T-helper 9 cell (primary cell): ENCODE data around the gene ATRN.
"Not testable (repeated sequence)": the region's sequence is repeated elsewhere in the genome, so short reads cannot be mapped to it uniquely, and the experiment has no call there.

Source experiments
- DNase-seq: peaks from one replicate; pipeline ENCODE4 v3.0.0-alpha.2; 2020

The ATRN gene

DNA sequence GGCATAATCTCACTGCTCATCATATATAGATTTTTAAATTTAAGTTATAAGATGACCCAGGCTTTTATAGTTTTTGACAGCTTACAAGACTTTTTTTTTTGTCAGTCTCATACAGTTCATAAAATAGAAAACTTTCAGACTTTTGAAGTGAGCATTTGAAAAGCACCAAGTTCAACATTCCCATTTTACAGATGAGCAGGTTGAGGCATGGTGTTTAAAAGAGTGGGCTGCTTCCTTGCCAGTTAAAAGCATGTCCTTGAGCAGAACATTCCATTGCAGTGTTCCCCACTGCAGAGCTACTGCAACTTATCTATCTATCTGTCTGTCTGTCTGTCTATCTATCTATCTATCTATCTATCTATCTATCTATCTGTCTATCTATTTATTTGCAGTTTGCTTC lies 105.5 kb downstream of the ATRN start:
- DNase-seq: no peak

DNA sequence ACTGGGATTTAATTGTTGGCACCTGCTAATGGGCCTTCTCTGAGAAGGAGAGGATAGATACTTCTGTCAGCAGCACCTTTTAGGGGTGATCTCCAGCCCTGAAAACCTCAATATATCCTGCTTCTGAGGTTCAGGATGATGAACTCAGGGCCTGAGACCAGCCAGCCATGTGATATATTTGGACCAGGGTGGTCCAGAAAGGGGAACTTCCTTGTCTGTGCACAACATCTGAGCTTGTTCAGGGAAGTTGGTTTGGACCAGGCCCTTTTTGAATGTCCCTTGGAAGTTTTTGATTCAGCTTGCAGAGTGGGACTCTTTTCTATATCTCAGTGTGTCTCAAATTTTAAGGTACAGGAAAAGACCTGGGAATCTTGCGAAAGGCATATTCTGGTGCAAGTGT lies 106.5 kb downstream of the ATRN start:
- DNase-seq: no peak

DNA sequence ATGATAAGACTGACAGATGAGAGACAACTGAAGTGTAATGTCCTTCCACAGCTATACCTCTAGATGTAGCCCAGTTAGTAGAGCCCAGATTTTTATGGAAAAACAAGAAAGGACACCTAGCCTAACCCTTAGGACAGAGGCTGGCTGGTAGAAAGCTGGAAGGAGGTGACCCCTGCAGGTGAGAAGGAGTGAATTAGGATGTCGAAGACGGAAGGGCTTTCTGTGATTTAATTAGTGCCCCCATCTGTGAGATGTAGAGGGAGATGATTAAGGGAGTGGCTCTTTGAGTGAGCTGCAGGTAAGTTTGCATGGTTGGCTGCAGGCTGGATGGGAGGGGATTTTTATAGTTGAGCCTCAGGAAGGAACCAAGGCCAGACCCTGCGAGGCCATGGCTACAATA lies 109.6 kb downstream of the ATRN start:
- no peak for DNase-seq

DNA sequence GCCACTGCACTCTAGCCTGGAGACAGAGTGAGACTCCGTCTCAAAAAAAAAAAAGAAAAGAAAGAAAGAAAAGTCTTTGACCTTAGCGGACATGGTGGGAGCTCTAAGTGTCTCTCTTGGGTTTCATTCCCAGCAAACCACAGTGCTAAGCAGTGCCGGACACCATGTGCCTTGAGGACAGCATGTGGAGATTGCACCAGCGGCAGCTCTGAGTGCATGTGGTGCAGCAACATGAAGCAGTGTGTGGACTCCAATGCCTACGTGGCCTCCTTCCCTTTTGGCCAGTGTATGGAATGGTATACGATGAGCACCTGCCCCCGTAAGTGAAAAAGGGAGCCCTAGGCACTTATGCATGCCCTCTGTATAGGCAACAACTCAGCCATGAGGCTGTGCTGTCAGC lies 112.9 kb downstream of the ATRN start:
- no peak for DNase-seq

DNA sequence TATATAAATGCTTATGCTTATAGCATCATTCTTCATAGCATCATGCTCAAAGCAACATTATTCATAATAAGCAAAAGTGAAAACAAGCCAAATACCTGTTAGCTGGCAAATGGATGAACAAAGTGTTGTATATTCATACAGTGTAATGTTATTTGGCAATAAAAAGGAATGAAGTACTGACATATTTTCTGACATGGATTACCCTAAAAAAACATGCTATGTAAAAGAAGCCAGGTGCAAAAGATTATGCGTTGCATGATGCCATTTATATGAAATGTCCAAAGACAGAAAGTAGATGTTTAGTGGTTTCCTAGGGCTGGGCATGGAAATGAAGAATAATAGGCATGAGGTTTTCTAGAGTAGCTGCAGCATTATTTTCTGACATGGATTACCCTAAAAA lies 115.3 kb downstream of the ATRN start:
- DNase-seq: no peak

DNA sequence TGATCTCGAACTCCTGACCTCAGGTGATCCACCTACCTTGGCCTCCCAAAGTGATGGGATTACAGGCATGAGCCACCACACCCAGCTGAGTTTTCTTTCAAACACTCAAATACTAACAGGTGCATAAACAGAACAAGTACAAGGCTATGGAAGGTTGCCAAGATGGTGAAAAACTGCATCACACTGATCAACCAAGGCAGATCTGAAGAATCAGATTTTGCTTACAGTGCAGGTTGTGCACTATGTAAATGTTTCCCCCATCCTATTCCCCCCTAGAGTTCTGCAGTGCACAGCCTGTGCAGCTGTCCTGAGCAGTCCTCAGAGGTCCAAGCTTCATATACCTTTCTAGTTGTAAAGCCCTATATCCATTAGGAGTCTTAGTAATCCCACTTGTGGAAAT lies 119.3 kb downstream of the ATRN start:
- DNase-seq: no peak

DNA sequence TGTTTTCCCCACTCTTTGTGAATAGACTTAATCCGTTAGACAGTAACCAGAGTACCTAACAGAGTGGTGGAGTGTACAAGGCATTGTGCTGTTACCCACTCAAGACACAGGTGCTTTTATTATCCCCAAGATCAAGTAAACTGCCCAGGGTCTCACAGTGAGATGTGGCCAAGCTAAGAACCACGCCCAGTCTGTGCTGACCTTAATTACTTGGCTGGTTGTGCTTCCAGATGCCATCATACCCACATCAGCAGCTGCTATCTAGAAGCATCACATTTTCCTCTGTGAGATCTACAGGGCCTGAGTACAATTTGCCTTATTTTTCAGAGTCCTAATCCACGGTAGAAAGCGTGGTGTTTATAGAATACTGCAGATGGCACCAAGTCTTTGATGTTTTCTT lies 122.1 kb downstream of the ATRN start:
- DNase-seq: no peak

DNA sequence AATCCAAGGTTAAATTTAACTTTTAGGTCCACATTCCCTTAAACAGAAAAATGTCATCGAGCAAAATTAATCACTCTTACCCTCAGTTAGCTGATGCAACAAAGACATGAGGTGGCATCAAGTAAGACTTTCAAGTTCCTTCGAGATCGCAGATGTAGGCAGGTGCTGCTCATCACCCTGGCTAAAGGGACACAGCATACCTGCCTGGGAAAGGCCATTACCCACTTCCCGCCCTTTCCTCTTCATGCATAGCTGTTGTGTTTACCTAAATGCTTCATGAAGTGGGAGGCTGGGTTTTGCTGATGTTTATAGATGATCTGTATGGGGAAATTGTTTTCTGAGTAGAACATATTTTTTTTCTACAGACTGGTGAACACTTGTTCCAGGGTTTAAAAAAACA lies 124.7 kb downstream of the ATRN start:
- no peak for DNase-seq

DNA sequence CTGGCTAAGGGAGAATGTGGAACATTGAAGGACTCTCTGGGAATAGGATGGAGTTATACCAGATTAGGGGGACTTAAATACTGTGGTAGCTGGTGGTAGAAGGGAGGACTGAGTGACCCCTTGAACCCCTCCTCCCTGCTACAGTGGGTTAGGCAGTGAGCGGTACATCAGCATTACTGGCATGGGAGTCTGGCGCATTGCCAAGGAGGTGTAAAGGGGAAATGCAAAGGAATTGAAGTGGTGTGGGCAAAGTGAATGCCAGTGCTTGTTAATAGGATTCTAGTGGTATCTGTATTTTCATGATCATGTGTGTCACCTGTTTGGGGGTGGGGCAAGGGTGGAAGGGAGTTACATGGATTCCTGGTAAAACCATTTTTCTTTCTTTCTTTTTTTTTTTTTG lies 132.3 kb downstream of the ATRN start:
- DNase-seq: no peak

DNA sequence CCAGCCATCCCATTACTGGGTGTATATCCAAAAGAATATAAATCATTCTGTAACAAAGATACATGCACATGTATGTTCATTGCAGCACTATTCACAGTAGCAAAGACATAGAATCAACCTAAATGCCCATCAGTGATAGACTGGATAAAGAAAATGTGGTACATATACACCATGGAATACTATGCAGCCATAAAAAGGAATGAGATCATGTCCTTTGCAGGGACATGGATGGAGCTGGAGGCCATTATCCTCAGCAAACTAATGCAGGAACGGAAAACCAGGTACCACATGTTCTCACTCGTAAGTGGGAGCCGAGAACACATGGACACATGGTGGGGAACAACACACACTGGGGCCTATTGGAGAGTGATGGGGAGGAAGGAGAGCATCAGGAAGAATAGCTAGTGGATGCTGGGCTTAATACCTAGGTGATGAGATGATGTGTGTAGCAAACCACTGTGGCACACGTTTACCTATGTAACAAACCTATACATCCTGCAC lies 134.6 kb downstream of the ATRN start:
- DNase-seq: not testable (repeated sequence)

DNA sequence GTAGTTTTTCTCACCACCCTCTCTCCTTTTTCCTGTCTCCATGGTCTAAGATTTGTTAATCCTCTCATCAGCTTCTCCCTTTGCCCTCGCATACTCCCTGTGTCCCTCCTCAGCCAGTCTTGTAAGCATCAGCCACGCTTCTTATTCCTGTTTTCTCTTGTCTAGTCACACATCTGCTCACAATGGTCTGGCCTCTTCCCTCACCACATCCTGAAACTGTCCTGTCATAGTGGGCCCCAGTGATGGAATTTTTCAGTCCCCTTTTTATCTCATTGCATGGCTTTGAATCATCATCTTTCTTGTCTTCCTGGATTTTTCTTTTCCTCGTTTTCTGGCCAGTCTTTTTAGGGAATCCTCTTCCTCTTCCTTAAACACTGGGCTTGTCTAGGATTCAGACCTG lies 135.2 kb downstream of the ATRN start:
- DNase-seq: no peak

DNA sequence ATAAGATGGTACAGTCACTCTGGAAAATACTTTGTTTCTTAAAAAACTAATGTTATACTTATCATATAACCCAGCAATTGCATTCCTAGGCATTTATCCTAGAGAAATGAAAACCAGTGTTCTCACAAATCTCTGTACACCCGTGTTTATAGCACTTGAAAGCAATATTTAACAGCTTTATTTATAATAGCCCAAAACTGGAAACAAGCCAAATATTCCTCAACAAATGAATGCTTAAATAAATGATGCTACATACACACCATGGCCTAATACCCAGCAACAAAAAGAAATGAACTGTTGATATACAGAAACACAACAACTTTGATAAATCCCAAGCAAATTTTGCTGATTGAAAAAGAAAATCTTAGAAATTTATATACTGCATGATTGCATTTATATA lies 141.1 kb downstream of the ATRN start:
- DNase-seq: no peak

DNA sequence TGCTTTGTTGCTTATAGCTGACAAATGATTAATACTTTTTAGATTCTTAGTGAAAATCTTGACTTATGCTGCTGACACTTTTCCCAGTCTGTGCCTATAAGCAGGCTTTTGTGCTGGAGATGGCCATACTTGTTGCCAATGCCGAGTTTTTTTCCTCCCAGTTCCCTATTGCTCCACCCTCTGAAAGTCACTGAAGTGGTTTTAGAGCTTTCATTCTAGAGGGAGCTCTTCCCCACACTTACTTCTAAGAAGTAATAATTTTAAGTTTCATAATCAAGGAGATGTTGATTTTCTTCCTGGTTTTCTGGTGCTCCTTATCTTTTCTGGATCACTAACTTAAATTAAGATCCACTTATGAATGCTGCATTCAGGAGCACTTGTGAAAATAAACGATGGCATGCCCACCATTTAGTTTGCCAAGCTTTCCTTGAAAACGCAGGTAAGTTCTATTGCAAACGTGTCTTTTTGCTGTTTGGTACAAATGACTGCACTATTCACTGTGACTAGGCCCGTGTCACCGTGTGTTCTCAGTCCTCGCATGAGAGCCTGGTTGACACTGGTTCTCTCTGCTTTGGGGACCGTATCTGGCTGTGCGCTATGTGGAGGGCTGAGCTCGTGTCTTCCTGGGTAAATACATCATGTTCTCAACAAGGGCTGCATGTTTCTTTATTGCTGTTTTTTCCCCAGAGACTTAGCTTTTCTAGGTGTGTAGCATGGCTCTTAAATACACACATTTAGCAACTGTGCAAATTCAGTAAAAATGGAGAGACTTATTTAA lies 142.2 kb downstream of the ATRN start:
- DNase-seq: no peak

DNA sequence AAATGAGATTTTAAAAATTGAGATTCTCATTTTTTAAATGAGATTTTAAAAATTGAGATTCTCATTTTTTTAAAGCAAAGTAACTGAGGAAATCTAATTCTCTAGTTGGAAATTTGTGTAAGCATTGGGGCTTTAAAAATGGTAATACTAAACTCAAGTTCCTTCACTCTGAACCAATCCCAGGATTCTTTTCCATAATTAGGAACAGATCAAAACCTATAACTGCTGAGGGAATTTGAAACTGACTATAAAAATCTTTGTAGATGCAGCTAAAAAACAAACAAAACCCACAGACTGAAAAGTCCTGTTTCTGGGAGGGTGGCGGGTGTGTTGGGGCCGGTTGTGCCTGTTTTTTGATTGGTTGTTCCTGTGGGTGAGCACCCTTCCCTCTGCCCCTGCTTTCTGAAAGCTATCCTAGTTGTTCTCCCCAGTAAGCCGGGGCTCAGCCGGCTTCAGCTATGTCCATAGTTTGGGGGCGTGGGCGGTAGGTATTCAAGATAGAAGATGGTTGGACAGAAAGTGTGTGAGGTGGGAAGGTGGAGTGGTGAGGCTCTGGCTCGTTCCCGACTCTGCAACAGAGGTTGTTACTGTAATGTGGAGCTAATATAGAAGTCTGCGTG lies 143.1 kb downstream of the ATRN start:
- no peak for DNase-seq

DNA sequence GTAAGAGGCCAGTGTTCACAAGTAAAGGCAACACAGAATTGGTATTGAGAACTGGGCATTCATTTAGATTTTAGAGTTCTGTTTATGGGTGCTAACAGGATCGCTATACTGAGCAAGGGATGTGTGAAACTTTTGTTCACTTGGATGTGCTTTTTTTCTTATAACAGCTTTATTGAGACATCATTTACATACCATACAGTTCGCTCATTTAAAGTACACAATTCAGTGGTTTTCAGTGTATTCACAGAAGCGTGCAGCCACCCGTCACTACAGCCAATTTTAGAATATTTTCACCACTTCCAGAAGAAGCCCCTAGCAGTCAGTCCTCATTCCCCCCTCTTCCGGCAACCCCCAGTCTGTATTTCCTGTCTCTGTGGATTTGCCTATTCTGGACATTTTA lies 143.6 kb downstream of the ATRN start:
- DNase-seq: no peak

DNA sequence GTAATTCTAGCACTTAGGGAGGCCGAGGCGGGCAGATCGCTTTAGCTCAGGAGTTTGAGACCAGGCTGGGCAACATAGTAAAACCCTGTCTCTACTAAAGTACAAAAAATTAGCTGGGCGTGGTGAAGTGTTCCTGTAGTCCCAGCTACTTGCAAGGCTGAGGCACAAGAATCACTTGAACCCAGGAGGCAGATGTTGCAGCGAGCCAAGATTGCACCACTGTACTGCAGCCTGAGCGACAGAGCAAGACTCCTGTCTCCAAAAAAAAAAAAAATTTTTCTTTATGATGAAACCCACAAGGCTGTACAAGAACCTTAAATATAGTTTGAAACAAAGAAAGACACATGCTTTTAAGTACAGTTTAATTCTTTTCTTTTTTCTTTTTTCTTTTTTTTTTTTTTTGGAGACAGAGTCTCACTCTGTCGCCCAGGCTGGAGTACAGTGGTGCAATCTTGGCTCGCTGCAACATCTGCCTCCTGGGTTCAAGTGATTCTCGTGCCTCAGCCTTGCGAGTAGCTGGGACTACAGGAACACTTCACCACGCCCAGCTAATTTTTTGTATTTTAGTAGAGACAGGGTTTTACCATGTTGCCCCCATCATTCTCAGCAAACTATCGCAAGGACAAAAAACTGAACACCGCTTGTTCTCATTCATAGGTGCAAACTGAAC lies 144.5 kb downstream of the ATRN start:
- DNase-seq: not testable (repeated sequence)

DNA sequence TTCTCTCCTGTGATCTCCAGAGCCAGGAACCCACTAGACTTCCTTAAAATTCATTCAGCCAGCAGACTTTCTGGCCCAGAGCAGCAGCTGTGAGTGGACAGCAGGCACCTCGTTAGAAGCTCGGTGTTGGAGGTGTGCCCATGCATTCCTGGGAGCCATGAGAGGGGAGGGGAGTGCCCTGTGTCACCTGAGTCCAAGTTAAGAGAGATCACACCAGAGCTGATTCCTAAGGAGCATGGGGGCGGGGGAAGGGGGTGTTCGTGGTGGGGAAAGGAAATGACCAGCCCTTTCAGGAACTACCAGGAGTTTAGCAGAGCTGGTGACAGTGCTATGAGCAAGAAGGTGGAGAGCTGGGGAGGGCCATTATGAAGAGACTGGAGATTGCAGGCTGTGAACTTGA lies 145.4 kb downstream of the ATRN start:
- no peak for DNase-seq

DNA sequence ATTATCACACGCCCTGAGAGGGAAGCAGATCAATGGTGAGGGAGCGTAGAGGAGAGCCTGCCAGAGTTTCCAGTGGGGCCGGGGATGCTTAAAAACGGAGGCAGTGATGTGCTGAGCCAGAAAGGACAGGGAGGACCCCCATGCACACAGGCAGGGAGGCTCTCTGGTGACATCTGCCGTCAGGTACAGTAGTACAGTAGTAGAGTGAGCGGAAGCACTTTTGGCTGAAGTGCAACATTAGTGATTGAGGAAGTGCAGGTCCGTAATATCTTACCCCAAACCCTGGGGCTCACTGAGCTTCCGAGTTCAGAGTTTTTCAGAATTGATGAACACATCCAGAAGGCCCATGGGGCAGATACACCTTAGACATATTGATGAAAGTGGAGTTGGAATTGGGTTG lies 150.3 kb downstream of the ATRN start:
- DNase-seq: no peak

DNA sequence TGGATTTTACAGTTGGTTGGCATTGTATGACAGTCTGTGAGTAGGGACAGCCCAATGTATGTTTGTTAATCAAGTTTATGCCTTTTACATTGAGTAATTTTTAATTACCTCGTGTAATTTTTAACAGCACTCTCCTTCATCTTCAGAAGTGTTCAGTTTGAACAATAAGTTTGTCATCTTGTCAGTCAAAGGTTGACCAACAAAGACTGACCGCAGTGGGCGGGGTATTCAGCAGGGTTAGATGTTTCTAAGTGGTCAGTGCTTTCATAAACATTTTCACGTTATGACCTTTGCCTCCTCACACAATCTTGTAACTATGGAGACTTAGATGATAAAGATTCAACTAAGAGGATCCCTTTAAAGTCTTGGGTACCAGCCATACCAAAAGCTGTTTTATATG lies 151.6 kb downstream of the ATRN start:
- no peak for DNase-seq

DNA sequence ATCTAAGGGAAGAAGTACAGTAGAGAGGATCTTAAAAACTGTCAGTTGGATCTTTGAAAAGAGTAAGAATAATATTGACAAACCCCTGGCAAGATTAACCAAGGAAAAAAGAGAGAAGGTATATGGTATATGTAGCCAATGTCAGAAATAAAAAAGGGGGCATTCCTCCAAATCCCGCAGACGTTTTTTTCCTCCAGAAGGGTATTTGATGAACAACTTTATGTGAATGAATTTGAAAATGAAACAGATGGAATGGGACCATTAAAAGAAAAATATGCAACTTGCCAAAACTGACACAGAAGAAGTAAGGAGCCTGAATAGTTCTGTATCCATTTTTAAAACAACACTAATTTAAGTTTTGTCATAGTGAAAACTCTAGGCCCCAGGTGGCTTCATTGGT lies 156.7 kb downstream of the ATRN start:
- no peak for DNase-seq

DNA sequence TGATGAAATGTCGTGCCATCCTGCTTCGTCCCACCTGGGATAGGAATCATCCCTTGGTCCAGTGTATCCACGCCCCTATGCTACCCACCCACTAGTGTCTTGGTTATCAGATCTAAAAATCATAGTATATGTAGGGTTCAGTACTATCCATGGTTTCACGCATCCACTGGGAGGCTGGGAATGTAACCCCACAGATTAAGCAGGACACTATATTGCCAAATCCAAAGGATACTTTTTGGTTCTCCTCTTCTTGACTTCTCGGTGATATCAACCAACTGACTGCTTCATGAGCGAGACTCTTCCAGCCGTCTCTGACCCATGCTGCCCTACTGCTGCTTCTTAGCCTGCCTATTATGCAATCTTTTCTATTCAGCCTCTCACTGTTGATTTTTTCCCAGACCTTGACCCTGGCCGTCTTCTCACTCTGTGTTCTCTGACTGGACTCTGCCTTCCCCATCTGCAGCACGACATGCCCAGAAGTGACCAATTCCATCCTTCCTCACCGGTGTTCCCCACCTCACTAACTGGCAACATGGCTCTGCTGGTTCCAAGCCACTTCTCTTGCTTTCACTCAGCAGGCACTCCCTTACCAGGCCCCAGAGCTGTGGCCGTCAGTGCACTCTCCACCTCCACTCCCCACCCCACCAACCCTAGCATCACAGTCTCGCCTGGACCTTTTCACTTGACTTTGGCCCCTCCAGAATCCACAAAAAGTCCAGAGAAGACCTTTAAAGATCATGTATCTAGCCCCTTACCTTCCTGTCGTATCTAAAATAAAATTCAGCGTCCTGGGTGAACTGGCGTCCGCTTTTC lies 157.9 kb downstream of the ATRN start:
- DNase-seq: no peak

DNA sequence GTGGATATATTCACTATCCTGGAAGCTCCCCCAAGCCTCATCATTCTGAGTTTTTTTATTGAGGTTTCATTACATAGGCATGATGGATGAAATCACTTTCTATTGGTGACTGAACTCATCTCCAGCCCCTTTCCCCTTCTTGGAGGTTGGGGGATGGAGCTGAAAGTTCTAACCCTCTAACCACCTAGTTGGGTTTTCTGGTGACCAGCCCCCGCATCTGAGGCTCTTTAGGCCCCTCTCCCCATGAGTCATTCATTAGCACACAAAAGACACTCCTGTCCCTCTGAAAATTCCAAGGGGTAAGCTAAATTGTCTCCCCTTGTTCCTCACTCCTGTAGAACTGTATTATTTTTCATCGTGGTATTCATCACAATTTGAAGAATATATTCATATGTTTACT lies 159.1 kb downstream of the ATRN start:
- DNase-seq: no peak

DNA sequence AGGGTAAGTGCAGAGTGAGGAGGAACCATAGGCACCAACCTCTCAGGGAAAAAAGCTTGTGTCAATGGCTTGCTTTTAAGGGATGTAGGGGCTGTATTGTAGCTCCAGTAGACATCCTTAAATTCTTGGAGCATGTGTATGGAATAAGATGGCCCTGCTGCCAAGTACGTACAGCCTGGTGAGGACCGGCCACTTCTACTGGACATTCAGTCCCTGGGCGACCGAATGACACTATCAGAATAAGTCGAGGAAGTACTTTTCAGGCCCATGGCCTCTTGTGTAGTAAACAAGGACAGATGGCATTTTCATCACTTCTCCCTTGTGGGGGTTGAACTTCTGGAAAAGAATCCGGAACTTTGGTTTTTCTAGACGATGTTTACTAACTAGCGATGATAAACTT lies 159.6 kb downstream of the ATRN start:
- DNase-seq: no peak
